NCI-H2107 (cell line): Measurements from ENCODE around the gene KRTAP17-1.

Experiments used
- DNase-seq: peaks from one replicate; lab custom pipeline; 2025; lab: John Stamatoyannopoulos, UW

Gene KRTAP17-1

DNA sequence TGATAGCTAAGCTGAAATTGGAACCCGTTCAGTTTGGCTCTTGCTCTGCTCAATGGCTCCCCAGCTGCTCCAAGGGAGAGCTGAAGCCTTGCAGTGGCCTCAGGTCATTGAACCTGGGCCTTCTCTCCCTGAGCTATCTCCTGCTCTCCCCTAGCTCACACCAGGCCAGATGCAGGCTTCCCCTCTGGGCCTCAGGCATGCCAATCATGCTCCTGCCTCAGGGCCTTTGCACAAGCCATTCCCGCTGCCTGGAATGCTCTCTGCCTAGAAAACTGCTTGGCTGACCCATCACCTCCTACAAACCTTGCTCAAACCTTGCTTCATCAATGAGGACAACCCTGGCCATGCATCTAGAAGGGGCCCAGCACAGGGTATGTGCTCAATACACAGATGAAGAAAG is 16.7 kb upstream of the KRTAP17-1 start:
- DNase-seq: no peak

- no peak for DNase-seq
Observed at GRCh38 chr17:41331606-41332005, 16.1 kb upstream of the KRTAP17-1 start.

- DNase-seq: peak; percentile 14
Observed at GRCh38 chr17:41329279-41329948, 13.9 kb upstream of the KRTAP17-1 start.

- no peak for DNase-seq
Observed at GRCh38 chr17:41328207-41328606, 12.7 kb upstream of the KRTAP17-1 start.

GRCh38 chr17:41327411-41328120 is 12.1 kb upstream of the KRTAP17-1 start:
- DNase-seq: no peak

DNA sequence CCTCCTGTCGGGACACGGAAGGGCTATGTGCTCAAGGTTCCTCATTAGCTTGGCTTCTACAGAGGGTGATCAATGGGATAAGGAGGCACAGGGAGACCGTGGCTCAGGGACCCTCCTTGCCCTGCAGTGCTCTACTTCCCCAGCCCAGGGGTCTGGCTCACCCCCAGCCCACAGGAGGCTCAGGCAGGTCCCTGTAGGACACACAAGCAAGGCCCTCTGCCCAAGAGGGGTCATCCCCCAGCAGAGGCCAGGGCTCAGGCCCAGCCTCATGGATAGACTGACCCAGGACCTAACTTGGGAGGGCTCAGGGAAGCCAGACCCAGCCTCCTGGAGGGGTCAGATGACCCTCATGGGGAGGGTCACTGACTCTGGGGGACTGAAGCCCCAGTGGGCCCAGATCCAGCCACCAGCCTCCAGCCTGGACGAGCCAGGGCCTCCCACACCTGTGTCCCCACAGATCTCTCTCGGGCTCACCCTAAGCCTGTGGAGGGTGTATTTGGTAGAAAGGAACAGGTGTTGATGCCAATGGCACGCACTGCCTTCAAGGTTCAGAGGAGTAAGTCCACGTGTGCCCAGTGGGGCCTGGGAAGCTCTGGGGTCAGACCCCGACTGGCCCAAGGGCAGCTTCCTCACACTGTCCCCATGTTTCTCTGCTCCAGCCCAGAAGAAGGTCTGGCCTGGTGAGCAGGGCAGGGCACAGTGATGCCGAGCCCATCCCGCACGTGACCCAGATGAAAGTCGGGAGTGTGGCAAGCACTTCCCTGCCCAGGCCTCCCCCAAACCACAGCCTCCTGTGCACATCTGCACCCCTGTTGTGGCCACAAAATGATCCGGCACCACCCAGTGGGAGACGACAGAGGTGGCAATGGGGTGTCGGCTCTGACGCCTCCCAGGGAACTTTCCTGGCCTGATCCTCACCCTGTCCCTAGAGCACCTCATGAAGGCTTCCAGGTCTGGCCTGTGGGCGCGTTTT is 10.9 kb upstream of the KRTAP17-1 start:
- no peak for DNase-seq

DNA sequence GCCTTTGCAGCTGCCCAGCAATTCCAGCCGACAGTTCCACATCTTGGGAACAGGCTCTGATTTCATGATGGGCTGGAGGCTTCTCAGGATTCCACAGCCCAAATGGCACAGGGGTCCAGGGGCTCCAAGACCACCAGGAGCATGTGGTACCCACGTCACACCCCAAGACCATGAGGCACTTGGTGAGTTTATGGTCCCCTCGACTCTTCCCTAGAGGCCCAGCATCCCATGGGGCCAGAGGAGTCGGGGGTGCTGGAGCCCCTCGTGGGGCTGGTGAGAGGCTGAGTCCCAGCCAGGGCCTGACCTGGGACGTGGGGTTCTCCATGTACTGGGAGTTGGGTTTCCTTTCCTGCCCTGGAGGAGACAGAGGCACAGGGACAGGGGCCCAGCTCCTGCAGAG is 10.1 kb upstream of the KRTAP17-1 start:
- DNase-seq: no peak

- DNase-seq: no peak
Observed at GRCh38 chr17:41325126-41325525, 9.6 kb upstream of the KRTAP17-1 start.

- peak; percentile 8 for DNase-seq
Observed at GRCh38 chr17:41324180-41325075, 8.9 kb upstream of the KRTAP17-1 start.

DNA sequence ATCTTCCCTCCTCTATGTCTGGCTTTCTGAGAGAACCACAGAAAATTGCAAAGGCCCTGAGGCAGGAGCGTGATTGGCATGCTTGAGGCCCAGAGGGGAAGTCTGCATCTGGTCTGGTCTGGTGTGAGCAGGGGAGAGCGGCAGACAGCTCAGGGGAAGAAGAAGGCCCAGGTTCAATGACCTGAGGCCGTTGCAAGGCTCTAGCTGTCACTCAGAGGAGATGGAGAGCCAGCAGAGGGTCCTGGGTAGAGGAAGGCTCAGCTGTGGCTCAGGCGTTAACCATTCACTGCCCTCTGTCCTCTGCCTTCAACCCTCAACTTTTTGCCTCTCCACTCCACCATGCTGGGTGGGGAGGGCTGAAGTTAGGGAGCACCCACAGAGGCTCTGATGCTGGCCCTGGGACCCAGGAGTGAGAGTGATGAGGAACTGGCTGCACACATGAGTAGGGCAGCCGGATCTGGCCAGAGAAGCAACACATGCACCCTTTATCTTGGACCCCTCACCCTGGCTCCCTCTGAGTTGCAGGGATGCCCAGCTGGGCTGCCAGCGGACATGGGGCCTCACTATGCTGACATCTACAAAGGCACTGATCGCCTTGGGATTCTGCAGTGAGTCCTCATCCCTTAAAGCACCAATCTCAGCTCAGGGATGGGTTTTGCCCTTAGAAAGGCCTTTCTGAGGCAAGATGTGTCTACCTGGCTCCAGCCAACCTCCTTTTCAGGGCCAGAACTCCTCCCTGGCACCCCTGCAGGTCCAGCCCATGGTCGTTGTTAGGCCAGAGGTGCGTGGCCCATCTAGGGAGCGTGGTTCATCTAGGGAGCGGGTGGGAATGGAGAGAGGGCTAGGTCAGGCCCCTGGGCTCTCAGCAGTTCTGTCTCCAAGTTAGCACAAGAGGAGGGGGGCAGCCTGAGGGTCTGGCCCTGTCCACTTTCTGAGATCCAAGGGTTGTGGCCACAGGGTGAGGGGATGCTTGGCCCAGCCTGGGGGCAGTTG is 7.7 kb upstream of the KRTAP17-1 start:
- no peak for DNase-seq

DNA sequence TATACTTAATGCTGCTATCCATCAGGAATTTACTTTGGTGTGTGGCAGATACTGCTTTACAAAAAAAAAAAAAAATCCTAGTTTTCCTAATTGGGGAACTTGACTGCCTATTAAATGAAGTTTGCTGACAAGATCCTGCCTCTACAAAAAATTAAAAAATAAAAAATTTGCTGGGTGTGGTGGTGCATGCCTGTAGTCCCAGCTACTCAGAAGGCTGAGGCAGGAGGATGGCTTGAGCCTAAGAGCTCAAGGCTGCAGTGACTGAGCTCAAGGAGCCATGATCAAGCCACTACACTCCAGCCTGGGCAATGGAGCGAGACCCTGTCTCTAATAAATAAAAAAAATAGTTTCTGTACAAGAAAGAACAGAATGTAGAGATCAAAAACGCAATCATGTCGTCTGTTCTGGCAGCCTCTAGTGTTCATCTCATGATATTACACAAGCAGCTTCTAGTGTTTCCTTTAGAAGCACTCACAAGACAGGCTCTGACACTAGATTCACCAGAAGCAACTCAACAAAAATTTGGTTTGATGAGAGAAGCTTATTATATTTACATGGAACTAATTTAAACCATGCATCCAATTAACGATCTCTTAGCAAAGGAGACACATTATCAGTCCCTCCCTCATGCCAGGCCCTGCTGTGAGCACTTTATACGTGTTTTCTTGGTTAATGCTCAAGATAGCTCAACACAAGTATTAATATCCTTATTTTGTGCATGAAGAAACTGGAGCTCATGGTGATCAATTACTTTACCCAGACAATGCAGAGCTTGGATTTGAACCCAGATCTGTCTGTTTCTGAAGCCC is 6.8 kb upstream of the KRTAP17-1 start:
- DNase-seq: no peak

DNA sequence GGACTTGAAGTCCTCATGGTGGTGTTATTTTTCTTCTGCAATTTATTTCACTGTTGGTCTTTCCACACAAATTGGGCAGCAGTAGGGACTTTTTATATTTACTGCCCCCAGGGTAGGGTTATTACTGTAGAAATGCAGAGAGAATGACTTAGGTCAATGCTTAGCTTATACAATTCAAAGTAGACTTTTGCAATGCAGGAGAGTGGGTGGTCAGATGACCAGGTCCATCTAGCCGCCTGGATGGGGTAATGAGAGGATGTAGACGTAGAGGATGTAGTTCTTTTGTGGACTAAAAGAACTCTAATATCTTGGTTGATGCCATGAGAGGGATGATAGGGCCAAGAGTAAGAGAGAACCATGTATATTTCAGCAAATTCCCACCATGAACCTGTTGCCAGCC is 2.7 kb upstream of the KRTAP17-1 start:
- no peak for DNase-seq

DNA sequence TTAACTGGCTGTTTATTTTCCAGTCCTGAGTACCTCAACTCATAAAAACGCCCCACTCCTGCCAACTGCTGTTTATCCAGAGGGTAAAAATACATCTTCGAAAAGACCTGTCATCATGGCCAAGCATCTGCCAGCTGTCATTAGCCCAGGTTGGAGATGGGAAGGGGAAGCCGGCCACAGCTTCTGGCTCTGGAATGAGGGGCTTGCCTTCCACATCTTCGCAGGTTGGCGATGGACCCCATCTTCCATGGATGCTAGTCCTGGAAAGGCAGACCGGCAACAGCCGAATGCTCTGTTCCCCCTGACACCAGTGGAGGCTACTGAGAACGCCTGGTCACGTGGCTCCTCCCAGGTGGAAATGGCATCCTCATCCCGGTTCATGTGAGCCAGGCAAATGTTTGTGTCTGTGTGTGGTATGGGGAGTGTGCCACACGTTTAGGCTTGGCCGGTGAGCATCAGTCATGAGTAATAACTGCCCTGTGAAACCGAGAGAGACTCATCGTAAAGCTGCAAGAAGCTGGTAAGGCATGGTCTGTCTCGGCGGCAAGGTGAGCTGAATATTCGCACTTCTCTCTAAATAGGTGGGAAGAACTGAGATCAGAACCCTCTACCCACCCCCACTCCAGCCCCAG is 420 bp upstream of the KRTAP17-1 start:
- DNase-seq: no peak

- DNase-seq: no peak
Observed at GRCh38 chr17:41311111-41311510, 4.4 kb downstream of the KRTAP17-1 start.

- DNase-seq: no peak
Observed at GRCh38 chr17:41308918-41309359, 6.6 kb downstream of the KRTAP17-1 start, which contains the start of gene KRTAP16-1. Gene KRTAP16-1 (minus strand): TSS chr17:41309309. CDS start chr17:41309253, 56 bp downstream.

- DNase-seq: no peak
Observed at GRCh38 chr17:41308251-41308917, 7.1 kb downstream of the KRTAP17-1 start.

DNA sequence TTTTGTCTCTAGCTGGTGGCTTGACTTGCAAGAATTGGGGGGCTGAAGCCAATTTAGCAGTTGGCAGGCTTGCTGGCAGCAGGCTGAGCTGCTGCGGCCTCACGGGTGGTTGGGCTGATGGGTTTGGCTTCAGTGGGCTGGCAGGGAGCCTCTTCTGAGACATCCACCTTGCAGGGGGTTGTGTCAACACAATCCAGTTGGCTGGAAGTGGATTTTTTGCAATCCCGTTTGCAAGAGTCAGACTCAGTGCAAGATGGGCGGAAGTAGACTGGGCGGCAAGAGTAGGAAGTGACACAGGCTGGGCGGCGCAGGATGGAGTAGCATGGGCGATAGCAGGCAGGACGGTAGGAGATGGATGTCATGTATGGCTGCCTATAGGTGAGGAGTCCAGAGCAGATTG is 7.9 kb downstream of the KRTAP17-1 start:
- DNase-seq: no peak

DNA sequence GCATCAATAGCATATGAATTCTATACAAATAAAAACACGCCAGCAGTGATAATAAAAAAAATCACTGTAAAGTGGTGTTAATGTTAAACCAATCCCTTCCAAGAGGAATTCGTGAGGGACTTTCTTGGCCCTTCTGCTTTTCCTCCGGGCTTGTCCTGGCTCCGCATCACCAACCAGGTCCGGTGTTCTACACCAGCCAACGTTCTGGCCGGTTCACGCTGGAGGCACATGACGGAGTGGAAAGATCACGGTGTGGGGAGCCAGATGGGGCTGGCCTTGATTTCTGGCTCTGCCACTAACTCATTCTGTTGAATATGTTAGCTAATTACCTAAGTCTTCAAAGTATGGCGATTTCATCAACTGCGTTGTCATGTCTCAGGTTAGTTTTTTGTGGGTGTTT is 11.4 kb downstream of the KRTAP17-1 start:
- no peak for DNase-seq
